Activated CD8-positive, alpha-beta memory T cell treated with anti-CD3 and anti-CD28 coated beads, Interleukin-2, amount 10 ng/mL, durations not matched to agents 7 days and 5 days (primary cell): ENCODE measurements around the gene PCSK1N. TPM values are rescaled to one million over a fixed set of nuclear protein-coding genes. Genes with fewer than 3 reads are reported as not detected.

Experiments
- ATAC-seq: fragments of 150-1000 bp; cut with Tn5 transposase; one replicate; pipeline ENCODE4 v1.10.0; 2021; ENCODE audit warnings: moderate library complexity
- CTCF ChIA-PET: fragments of 350-600 bp; sonication (Branson Sonifier 250); formaldehyde crosslinking; loops from one replicate; lab custom pipeline; 2021; ENCODE audit warnings: antibody characterized with exemption; lab: Charles Lee
- DNase-seq: peaks from one replicate; pipeline ENCODE4 v3.0.0-alpha.2; 2020
- H3K27ac Mint-ChIP-seq: one replicate; pipeline ENCODE4 v1.8.0; 2021; ENCODE audit warnings: mild to moderate bottlenecking, mixed read lengths
- H3K27me3 Mint-ChIP-seq: one replicate; pipeline ENCODE4 v1.8.0; 2021; ENCODE audit warnings: mixed read lengths
- H3K36me3 Mint-ChIP-seq: one replicate; pipeline ENCODE4 v1.8.0; 2021; ENCODE audit warnings: mild to moderate bottlenecking, mixed read lengths
- H3K4me1 Mint-ChIP-seq: one replicate; pipeline ENCODE4 v1.8.0; 2021; ENCODE audit warnings: mixed read lengths
- H3K4me3 Mint-ChIP-seq: one replicate; pipeline ENCODE4 v1.8.0; 2021; ENCODE audit warnings: mild to moderate bottlenecking, moderate library complexity, mixed read lengths
- H3K9me3 Mint-ChIP-seq: one replicate; pipeline ENCODE4 v1.8.0; 2022; ENCODE audit warnings: low read depth, mixed read lengths
- total RNA-seq, 2 experiments: library from RNA; stranded (reverse); gene quantifications; one replicate each; pipeline ENCODE4 v1.2.3, GENCODE V29; 2021

PCSK1N gene
- total RNA-seq, 2 experiments from 2014 or later, result 0.21 to 0.93 TPM

DNA sequence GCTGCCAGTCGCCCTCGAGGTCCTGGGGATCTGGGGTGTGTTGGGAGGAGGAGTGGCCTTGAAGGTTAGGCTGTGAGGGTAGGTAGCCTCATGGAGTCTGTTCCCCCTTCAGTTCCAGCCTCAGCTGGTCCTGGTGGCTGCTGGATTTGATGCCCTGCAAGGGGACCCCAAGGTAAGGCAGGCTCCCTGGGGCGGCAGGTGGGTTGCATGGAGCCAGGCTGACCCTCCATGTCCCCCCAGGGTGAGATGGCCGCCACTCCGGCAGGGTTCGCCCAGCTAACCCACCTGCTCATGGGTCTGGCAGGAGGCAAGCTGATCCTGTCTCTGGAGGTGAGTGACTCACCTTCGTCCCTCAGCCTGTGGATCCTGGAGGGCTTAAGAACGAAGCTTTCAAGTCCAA lies 20.7 kb downstream of the PCSK1N start:
- Mint-ChIP-seq H3K9me3 (no peaks in the 10 kb centered on the region), H3K27me3 (no peaks in the 10 kb centered on the region), H3K36me3 (peaks cover 7% of the 10 kb centered on the region), H3K4me3 (no peak overlapping the region), H3K4me1 (no peaks in the 10 kb centered on the region), H3K27ac (no peak overlapping the region)
- ATAC-seq (no peak), DNase-seq (no peak)
- CTCF ChIA-PET, result no interaction called here

DNA sequence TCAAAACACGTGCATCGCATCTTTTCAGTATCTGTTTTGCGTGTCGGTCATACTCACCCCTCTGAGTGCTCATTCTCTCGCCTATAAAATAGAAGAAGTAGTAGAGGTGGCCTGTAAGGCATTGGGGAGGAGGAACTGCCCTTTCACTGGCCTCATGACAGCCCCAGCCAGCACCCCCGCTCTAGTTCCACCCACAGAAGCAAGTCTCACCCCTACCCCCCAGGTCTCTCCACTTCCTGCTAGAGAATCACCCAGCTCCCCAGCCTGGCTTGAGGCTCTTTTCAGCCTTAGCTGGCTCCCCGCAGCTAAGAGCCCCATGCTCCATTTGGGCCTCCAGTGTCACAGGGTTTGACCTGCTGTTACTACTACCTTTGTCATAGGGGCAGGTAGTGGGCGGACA lies 21.8 kb downstream of the PCSK1N start:
- CTCF ChIA-PET, result no interaction called here
- no peak for ATAC-seq
- H3K4me1 Mint-ChIP-seq, result no peaks in the 10 kb centered on the region
- H3K4me3 Mint-ChIP-seq, result no peak overlapping the region
- DNase-seq, result no peak
- H3K27ac Mint-ChIP-seq, result no peak overlapping the region
- no peaks in the 10 kb centered on the region for H3K27me3 Mint-ChIP-seq
- H3K9me3 Mint-ChIP-seq, result no peaks in the 10 kb centered on the region
- H3K36me3 Mint-ChIP-seq, result peaks cover 6% of the 10 kb centered on the region

DNA sequence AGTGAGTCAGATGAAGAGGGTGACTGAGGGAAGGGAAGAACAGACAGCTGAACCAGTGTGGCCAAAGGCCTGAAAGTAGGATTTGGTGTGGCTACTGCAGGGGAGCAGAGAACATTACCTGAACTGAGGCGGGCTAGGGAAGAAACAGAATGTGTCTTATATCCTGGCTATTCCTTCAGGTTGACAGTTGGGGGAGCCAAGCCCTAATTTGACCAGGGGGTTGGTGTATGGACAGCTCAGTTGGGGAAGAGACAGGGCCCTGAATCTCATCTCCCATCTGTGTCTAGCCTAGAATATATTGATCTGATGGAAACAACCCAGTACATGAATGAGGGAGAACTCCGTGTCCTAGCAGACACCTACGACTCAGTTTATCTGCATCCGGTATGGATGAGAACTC lies 29.3 kb downstream of the PCSK1N start:
- no peak for ATAC-seq
- DNase-seq, result no peak
- Mint-ChIP-seq H3K36me3 (peaks cover 17% of the 10 kb centered on the region), H3K27ac (no peak overlapping the region), H3K4me1 (peaks cover 12% of the 10 kb centered on the region), H3K9me3 (no peaks in the 10 kb centered on the region), H3K4me3 (no peak overlapping the region), H3K27me3 (no peaks in the 10 kb centered on the region)
- CTCF ChIA-PET, result interaction anchor here (1.0 to 1.3 kb wide), 2 partner anchors 158 to 350 kb away, joined by 3 read pairs; no protein-coding TSS in a partner anchor

GRCh38 chrX:48802905-48803200 lies 32.6 kb downstream of the PCSK1N start:
- Mint-ChIP-seq H3K4me3 (peak overlapping the region; percentile 98), H3K27ac (peak overlapping the region; percentile 100)

DNA sequence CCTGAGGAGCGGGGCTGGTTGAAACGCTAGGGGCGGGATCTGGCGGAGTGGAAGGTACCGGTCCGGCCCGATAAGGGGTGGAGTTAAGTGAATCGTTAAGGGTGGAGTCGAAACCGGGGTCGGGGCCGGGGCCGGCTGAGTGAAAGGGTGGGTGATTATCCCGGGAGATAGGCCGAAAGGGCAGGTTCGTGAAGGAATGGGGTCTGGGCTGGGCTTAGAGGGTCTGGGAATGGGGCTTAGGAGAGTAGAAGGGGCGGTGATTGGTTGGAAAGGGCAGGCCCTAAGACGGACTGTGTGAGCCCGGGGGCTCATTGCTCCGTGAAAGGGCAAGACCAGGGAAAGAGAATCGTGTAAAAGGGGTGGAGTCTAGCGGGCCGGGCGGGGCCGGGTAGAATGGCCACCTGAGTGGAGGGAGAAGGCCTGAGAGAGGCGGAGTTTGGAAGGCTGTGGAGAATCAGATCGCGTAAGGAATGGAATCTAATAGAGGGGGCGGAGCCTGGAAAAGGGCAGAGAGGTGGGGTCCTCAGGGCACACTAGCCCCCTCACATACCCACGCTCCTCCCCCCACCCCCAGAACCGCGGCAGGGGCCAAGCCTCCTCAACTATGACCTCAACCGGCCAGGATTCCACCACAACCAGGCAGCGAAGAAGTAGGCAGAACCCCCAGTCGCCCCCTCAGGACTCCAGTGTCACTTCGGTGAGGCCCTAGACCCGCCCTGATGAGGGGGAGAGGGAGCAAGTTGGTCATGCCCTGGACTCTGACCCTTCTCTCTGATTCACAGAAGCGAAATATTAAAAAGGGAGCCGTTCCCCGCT lies 33.1 kb downstream of the PCSK1N start:
- no peaks in the 10 kb centered on the region for H3K9me3 Mint-ChIP-seq
- H3K27me3 Mint-ChIP-seq, result no peaks in the 10 kb centered on the region
- ATAC-seq (peak; percentile 62), DNase-seq (peak; percentile 88)
- peak overlapping the region; percentile 100 for H3K27ac Mint-ChIP-seq
- CTCF ChIA-PET, result interaction anchor here (0.7 to 0.9 kb wide), 3 partner anchors 119 to 154 kb away, joined by 3 to 4 read pairs (median 3); partner anchors contain the start of gene WAS
- peaks cover 20% of the 10 kb centered on the region for H3K4me1 Mint-ChIP-seq
- peak overlapping the region; percentile 98 for H3K4me3 Mint-ChIP-seq
- H3K36me3 Mint-ChIP-seq, result peaks cover 18% of the 10 kb centered on the region

More at GRCh38 chrX:48802905-48803200, 32.6 kb downstream of the PCSK1N start:
- H3K9me3 Mint-ChIP-seq, result no peaks in the 10 kb centered on the region
- no peaks in the 10 kb centered on the region for H3K27me3 Mint-ChIP-seq
- DNase-seq, result no peak
- H3K4me1 Mint-ChIP-seq, result peaks cover 20% of the 10 kb centered on the region
- CTCF ChIA-PET, result no interaction called here
- no peak for ATAC-seq
- peaks cover 18% of the 10 kb centered on the region for H3K36me3 Mint-ChIP-seq

GRCh38 chrX:48801280-48802088 lies 33.9 kb downstream of the PCSK1N start, which contains the start of gene HDAC6:
HDAC6 (plus strand) TSS chrX:48802067; CDS start chrX:48802693, 626 bp downstream.
- CTCF ChIA-PET, result interaction anchor here (0.7 to 0.9 kb wide), 3 partner anchors 118 to 153 kb away, joined by 3 to 4 read pairs (median 3); partner anchors contain the start of gene WAS

DNA sequence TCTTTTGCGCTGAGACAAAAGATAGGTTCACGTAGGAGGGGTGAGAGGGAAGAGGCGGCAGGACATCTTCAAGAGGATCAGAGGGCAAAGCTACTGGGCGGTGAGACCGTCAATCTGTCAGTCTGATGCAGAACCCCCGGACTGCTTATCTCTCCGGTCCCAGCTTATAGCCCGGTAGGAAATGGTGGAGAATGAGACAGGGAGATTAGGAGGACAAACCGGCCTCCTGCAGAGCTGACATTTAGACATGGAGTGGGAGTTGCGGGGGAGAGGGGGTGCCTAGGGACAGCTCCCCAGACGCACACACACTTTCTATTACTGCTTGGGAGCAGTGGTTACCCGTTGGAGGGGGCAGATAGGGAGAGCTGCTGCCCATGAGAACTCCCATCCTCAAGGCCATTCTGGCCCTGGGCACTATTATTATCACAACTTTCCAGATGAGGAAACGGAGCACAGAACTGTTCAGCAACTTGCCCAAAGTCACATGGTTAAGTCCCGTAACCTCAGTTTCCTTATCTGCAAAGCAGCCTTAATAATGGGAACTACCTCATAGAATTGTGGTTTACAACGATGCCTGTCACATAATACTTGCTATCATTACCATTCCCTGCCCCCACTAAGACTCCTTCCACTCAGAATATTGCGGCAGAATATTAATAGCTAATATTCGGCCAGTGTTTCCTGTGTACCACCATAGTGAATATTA lies 34.7 kb downstream of the PCSK1N start:
- no peak for ATAC-seq
- no peaks in the 10 kb centered on the region for H3K9me3 Mint-ChIP-seq
- H3K36me3 Mint-ChIP-seq, result peaks cover 16% of the 10 kb centered on the region
- H3K27me3 Mint-ChIP-seq, result no peaks in the 10 kb centered on the region
- peaks cover 20% of the 10 kb centered on the region for H3K4me1 Mint-ChIP-seq
- peak overlapping the region; percentile 98 for H3K4me3 Mint-ChIP-seq
- H3K27ac Mint-ChIP-seq, result peak overlapping the region; percentile 100
- CTCF ChIA-PET, result interaction anchor here (0.9 kb wide), 1 partner anchor 152 kb away, joined by 4 read pairs; no protein-coding TSS in a partner anchor
- peak; percentile 40 for DNase-seq

More at GRCh38 chrX:48801280-48802088, 33.9 kb downstream of the PCSK1N start, which contains the start of gene HDAC6:
- Mint-ChIP-seq H3K27me3 (no peaks in the 10 kb centered on the region), H3K4me1 (peaks cover 20% of the 10 kb centered on the region), H3K27ac (peak within 1 kb of the TSS; percentile 100), H3K9me3 (no peaks in the 10 kb centered on the region), H3K4me3 (peak within 1 kb of the TSS; percentile 98), H3K36me3 (peaks cover 16% of the 10 kb centered on the region)
- ATAC-seq (peak; percentile 88), DNase-seq (peak; percentile 97)

GRCh38 chrX:48798318-48798717 lies 37.1 kb downstream of the PCSK1N start:
- Mint-ChIP-seq H3K4me1 (peaks cover 16% of the 10 kb centered on the region), H3K27ac (no peak overlapping the region), H3K36me3 (peaks cover 4% of the 10 kb centered on the region), H3K9me3 (no peaks in the 10 kb centered on the region), H3K27me3 (no peaks in the 10 kb centered on the region), H3K4me3 (no peak overlapping the region)
- ATAC-seq (no peak), DNase-seq (no peak)
- CTCF ChIA-PET, result no interaction called here

DNA sequence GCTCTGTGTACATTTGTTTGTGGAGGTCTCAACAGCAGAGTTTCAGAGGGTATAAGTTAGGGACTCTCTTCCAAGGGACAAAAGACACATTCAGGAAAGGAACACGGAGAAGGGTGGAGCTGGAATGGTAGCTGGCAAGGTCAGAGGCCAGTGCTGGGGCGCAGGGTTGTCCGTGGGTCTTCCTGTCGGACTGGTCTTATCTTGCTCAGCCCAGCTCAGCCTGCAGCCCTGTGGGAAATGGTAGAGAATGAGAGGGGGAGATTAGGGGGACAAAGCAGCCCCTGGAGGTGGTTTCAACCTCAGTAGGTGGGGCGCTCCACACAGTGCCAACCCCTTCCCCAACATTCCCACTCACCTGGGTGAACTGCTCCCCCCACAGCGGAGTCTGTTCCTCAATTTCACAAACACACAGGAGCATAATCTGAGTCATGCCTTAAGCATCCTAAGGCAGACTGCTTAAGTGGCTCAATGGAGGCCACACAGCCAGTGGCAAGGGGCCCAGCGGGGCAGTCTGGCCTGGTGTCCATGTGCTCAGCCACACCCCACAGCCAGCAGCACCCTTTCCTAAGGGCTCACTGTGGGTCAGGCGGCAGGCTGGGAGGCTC lies 40.4 kb downstream of the PCSK1N start:
- CTCF ChIA-PET, result no interaction called here
- Mint-ChIP-seq H3K4me3 (no peak overlapping the region), H3K36me3 (no peaks in the 10 kb centered on the region), H3K27ac (no peak overlapping the region), H3K9me3 (no peaks in the 10 kb centered on the region), H3K27me3 (no peaks in the 10 kb centered on the region), H3K4me1 (peaks cover 2% of the 10 kb centered on the region)
- DNase-seq, result no peak
- ATAC-seq, result no peak

GRCh38 chrX:48794340-48794910 lies 41.0 kb downstream of the PCSK1N start:
- Mint-ChIP-seq H3K4me3 (no peak overlapping the region), H3K27me3 (no peaks in the 10 kb centered on the region), H3K36me3 (no peaks in the 10 kb centered on the region), H3K4me1 (peaks cover 6% of the 10 kb centered on the region), H3K27ac (peak overlapping the region; percentile 24), H3K9me3 (no peaks in the 10 kb centered on the region)
- CTCF ChIA-PET, result no interaction called here
- no peak for DNase-seq
- no peak for ATAC-seq

DNA sequence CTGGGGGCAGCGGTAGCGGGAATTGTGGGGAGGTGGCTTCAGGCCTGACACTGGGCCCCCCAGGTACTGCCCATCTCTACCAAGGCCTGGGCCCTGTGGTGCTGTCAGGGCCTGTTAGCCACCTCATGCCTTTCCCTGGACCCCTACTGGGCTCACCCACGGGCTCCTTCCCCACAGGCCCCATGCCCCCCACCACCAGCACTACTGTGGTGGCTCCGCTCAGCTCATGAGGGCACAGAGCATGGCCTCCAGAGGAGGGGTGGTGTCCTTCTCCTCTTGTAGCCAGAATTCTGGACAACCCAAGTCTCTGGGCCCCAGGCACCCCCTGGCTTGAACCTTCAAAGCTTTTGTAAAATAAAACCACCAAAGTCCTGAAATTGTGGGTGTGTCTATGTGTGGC lies 41.5 kb downstream of the PCSK1N start:
- Mint-ChIP-seq H3K4me1 (peaks cover 7% of the 10 kb centered on the region), H3K9me3 (no peaks in the 10 kb centered on the region), H3K36me3 (no peaks in the 10 kb centered on the region), H3K4me3 (no peak overlapping the region), H3K27me3 (no peaks in the 10 kb centered on the region), H3K27ac (no peak overlapping the region)
- CTCF ChIA-PET, result no interaction called here
- DNase-seq, result no peak
- no peak for ATAC-seq

GRCh38 chrX:48792219-48792618 lies 43.2 kb downstream of the PCSK1N start:
- H3K36me3 Mint-ChIP-seq, result no peaks in the 10 kb centered on the region
- DNase-seq, result no peak
- CTCF ChIA-PET, result no interaction called here
- peaks cover 9% of the 10 kb centered on the region for H3K4me1 Mint-ChIP-seq
- no peaks in the 10 kb centered on the region for H3K9me3 Mint-ChIP-seq
- H3K27me3 Mint-ChIP-seq, result peaks cover 3% of the 10 kb centered on the region
- ATAC-seq, result no peak
- H3K4me3 Mint-ChIP-seq, result no peak overlapping the region
- no peak overlapping the region for H3K27ac Mint-ChIP-seq
